ENCODE data around the gene INCA1.
"Not testable (repeated sequence)": the region's sequence is repeated elsewhere in the genome, so short reads cannot be mapped to it uniquely, and the experiment has no call there.

INCA1 gene

GRCh38 chr17:4997302-4998026 lies at the start of gene INCA1, which contains the start of gene KIF1C:
TSS of gene INCA1 (minus strand) at chr17:4997522. CDS start at chr17:4994437, 3,085 bp downstream.
TSS of gene KIF1C (plus strand) at chr17:4997950. CDS start at chr17:5000247, 2,297 bp downstream.
- DNase-seq: peak; percentile 87 to 90

GRCh38 chr17:5045496-5045895 lies 48.2 kb upstream of the INCA1 start:
- no peak for DNase-seq

GRCh38 chr17:5044630-5045029 lies 47.3 kb upstream of the INCA1 start:
- DNase-seq: no peak

GRCh38 chr17:5043524-5043923 lies 46.2 kb upstream of the INCA1 start:
- DNase-seq: no peak

GRCh38 chr17:5042157-5043022 lies 45.1 kb upstream of the INCA1 start:
- no peak for DNase-seq

GRCh38 chr17:5035315-5035714 lies 38.0 kb upstream of the INCA1 start, which contains the start of gene SLC52A1:
TSS of gene SLC52A1 (minus strand) at chr17:5035426. CDS start at chr17:5034606, 820 bp downstream.
- DNase-seq: no peak

- no peak for DNase-seq
These were observed 37.3 kb upstream of the INCA1 start for GRCh38 chr17:5034651-5035050.

GRCh38 chr17:5034063-5034462 lies 36.7 kb upstream of the INCA1 start:
- DNase-seq: no peak

- DNase-seq: no peak
These were observed 36.2 kb upstream of the INCA1 start for GRCh38 chr17:5033352-5034015.

GRCh38 chr17:5032865-5033264 lies 35.5 kb upstream of the INCA1 start:
- no peak for DNase-seq

GRCh38 chr17:5031365-5032082 lies 34.2 kb upstream of the INCA1 start:
- peak; percentile 46 to 87 for DNase-seq

- not testable (repeated sequence) for DNase-seq
These were observed 32.8 kb upstream of the INCA1 start for GRCh38 chr17:5030168-5030567.

- DNase-seq: no peak
These were observed 30.6 kb upstream of the INCA1 start for GRCh38 chr17:5027916-5028315.

- DNase-seq: no peak
These were observed 30.0 kb upstream of the INCA1 start for GRCh38 chr17:5027299-5027698.

- DNase-seq: no peak
These were observed 27.3 kb upstream of the INCA1 start for GRCh38 chr17:5024604-5025003.

- no peak for DNase-seq
These were observed 26.3 kb upstream of the INCA1 start for GRCh38 chr17:5023588-5024147.

GRCh38 chr17:5022171-5022711 lies 24.9 kb upstream of the INCA1 start:
- DNase-seq: no peak

- DNase-seq: no peak
These were observed 23.2 kb upstream of the INCA1 start for GRCh38 chr17:5020502-5021023.

- DNase-seq: no peak
These were observed 22.2 kb upstream of the INCA1 start for GRCh38 chr17:5019475-5019956.

- no peak for DNase-seq
These were observed 17.0 kb upstream of the INCA1 start for GRCh38 chr17:5014357-5014756.

GRCh38 chr17:5011928-5012327 lies 14.6 kb upstream of the INCA1 start:
- no peak for DNase-seq
